ENCODE results near the gene SLAIN2. TPM values are rescaled to one million over a fixed set of nuclear protein-coding genes. Genes with fewer than 3 reads are reported as not detected.
"Not testable (repeated sequence)": the region's sequence is repeated elsewhere in the genome, so short reads cannot be mapped to it uniquely, and the experiment has no call there.

The SLAIN2 gene
- total RNA-seq, 4 donors from 2014 or later: 68.4 to 238 (median 115) TPM

- TF ChIP-seq EP300 (IDR thresholded peaks at IDR 0.05) (no peak), POLR2A (IDR thresholded peaks at IDR 0.05) (no peak)
- WGBS, 2 donors (ENCODE audit: low coverage in 1 of 2): 85 to 89% methylated on average over 2 to 3 of the region's 3 CpGs
These were observed 109.4 kb downstream of the SLAIN2 start for GRCh38 chr4:48450740-48451139.

GRCh38 chr4:48451656-48452055 is 110.3 kb downstream of the SLAIN2 start:
- not testable (repeated sequence) for H3K27ac ChIP-seq, ATAC-seq, H3K9me3 ChIP-seq, H3K4me3 ChIP-seq, H3K4me1 ChIP-seq, H3K36me3 ChIP-seq, H3K27me3 ChIP-seq
- 82 to 85% methylated on average over 3 of the region's 3 CpGs for WGBS, 2 donors (ENCODE audit: low coverage in 1 of 2)

More at GRCh38 chr4:48450740-48451139, 109.4 kb downstream of the SLAIN2 start:
- Histone ChIP-seq H3K4me1 (no peaks in the 10 kb centered on the region), H3K27ac (no peak overlapping the region), H3K4me3 (no peak overlapping the region), H3K9me3 (no peaks in the 10 kb centered on the region), H3K27me3 (no peaks in the 10 kb centered on the region), H3K36me3 (no peaks in the 10 kb centered on the region)
- ATAC-seq: no peak

GRCh38 chr4:48454591-48454990 is 113.3 kb downstream of the SLAIN2 start:
- TF ChIP-seq EP300 (IDR thresholded peaks at IDR 0.05): no peak
- TF ChIP-seq CTCF (IDR thresholded peaks at IDR 0.05): no peak
- no peak for TF ChIP-seq POLR2A (IDR thresholded peaks at IDR 0.05)
- TF ChIP-seq POLR2AphosphoS5 (IDR thresholded peaks at IDR 0.05): no peak
- Histone ChIP-seq H3K4me1 (no peaks in the 10 kb centered on the region), H3K36me3 (no peaks in the 10 kb centered on the region), H3K9me3 (no peaks in the 10 kb centered on the region), H3K4me3 (no peak overlapping the region), H3K27ac (no peak overlapping the region), H3K27me3 (no peaks in the 10 kb centered on the region)
- ATAC-seq: no peak
- WGBS, 2 donors (ENCODE audit: low coverage in 1 of 2): 72% methylated on average over 2 of the region's 2 CpGs; no CpG with 5 or more reads in 1 of the 2 donors

- no peak for ATAC-seq
- no peaks in the 10 kb centered on the region for H3K4me1 ChIP-seq
- H3K27me3 ChIP-seq: no peaks in the 10 kb centered on the region
- H3K36me3 ChIP-seq: no peaks in the 10 kb centered on the region
- no peak overlapping the region for H3K27ac ChIP-seq
- TF ChIP-seq EP300 (IDR thresholded peaks at IDR 0.05): no peak
- no peak for TF ChIP-seq POLR2A (IDR thresholded peaks at IDR 0.05)
- TF ChIP-seq CTCF (IDR thresholded peaks at IDR 0.05): no peak
- TF ChIP-seq POLR2AphosphoS5 (IDR thresholded peaks at IDR 0.05): no peak
- peaks cover 0 to 7% (median 0%) of the 10 kb centered on the region in 3 donors for H3K9me3 ChIP-seq
- no peak overlapping the region for H3K4me3 ChIP-seq
These were observed 119.7 kb downstream of the SLAIN2 start for GRCh38 chr4:48461000-48461399.

- H3K36me3 ChIP-seq: no peaks in the 10 kb centered on the region
- TF ChIP-seq POLR2A (IDR thresholded peaks at IDR 0.05) (no peak), POLR2AphosphoS5 (IDR thresholded peaks at IDR 0.05) (no peak), EP300 (IDR thresholded peaks at IDR 0.05) (no peak), CTCF (IDR thresholded peaks at IDR 0.05) (no peak)
- no peak overlapping the region for H3K4me3 ChIP-seq
- no peak overlapping the region for H3K27ac ChIP-seq
- no peak for ATAC-seq
- no peaks in the 10 kb centered on the region for H3K27me3 ChIP-seq
- peaks cover 0 to 7% (median 0%) of the 10 kb centered on the region in 3 donors for H3K9me3 ChIP-seq
- no peaks in the 10 kb centered on the region for H3K4me1 ChIP-seq
- WGBS, 2 donors (ENCODE audit: low coverage in 1 of 2): 14 to 30% methylated on average over 5 of the region's 5 CpGs
These were observed 121.0 kb downstream of the SLAIN2 start for GRCh38 chr4:48462363-48462762.

GRCh38 chr4:48467442-48467841 is 126.1 kb downstream of the SLAIN2 start:
- no peak for TF ChIP-seq EP300 (IDR thresholded peaks at IDR 0.05)
- no peak for TF ChIP-seq CTCF (IDR thresholded peaks at IDR 0.05)
- TF ChIP-seq POLR2A (IDR thresholded peaks at IDR 0.05): no peak
- TF ChIP-seq POLR2AphosphoS5 (IDR thresholded peaks at IDR 0.05): no peak
- no peak for ATAC-seq

More at GRCh38 chr4:48467442-48467841, 126.1 kb downstream of the SLAIN2 start:
- WGBS, 2 donors (ENCODE audit: low coverage in 1 of 2): 39 to 41% methylated on average over 2 of the region's 2 CpGs
- no peak overlapping the region for H3K27ac ChIP-seq
- no peaks in the 10 kb centered on the region for H3K4me1 ChIP-seq
- no peaks in the 10 kb centered on the region for H3K36me3 ChIP-seq
- no peaks in the 10 kb centered on the region for H3K27me3 ChIP-seq
- H3K4me3 ChIP-seq: no peak overlapping the region
- H3K9me3 ChIP-seq: peaks cover 0 to 7% (median 0%) of the 10 kb centered on the region in 3 donors
